GM21619 (cell line): Measurements from ENCODE around the gene GPER1.
"Not testable (repeated sequence)": the region's sequence is repeated elsewhere in the genome, so short reads cannot be mapped to it uniquely, and the experiment has no call there.

ENCODE experiments used
- ATAC-seq: cut with Tn5 transposase; IDR thresholded peaks from one replicate; pipeline ENCODE4 v1.9.1; 2021; ENCODE audit not compliant: unreplicated experiment

Gene GPER1

DNA sequence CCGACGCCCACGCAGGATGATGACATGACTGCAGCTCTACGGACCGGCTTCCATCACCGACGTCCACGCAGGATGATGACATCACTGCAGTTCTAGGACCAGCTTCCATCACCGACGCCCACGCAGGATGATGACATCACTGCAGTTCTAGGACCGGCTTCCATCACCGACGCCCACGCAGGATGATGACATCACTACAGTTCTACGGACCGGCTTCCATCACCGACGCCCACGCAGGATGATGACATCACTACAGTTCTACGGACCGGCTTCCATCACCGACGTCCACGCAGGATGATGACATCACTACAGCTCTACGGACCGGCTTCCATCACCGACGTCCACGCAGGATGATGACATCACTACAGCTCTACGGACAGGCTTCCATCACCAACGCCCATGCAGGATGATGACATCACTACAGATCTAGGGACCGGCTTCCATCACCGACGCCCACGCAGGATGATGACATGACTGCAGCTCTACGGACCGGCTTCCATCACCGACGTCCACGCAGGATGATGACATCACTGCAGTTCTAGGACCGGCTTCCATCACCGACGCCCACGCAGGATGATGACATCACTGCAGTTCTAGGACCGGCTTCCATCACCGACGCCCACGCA lies 28.6 kb downstream of the GPER1 start:
- not testable (repeated sequence) for ATAC-seq

DNA sequence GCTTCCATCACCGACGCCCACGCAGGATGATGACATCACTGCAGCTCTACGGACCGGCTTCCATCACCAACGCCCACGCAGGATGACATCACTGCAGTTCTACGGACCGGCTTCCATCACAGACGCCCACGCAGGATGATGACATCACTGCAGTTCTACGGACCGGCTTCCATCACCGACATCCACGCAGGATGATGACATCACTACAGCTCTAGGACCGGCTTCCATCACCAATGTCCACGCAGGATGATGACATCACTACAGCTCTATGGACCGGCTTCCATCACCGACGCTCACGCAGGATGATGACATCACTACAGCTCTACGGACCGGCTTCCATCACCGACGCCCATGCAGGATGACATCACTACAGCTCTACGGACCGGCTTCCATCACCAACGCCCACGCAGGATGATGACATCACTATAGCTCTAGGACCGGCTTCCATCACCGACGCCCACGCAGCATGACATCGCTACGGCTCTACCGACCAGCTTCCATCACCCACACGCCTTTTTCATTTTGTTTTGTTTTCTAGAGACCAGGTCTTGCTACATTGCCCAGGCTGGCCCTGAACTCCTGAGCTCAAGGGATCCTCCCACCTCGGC lies 29.5 kb downstream of the GPER1 start:
- no peak for ATAC-seq

DNA sequence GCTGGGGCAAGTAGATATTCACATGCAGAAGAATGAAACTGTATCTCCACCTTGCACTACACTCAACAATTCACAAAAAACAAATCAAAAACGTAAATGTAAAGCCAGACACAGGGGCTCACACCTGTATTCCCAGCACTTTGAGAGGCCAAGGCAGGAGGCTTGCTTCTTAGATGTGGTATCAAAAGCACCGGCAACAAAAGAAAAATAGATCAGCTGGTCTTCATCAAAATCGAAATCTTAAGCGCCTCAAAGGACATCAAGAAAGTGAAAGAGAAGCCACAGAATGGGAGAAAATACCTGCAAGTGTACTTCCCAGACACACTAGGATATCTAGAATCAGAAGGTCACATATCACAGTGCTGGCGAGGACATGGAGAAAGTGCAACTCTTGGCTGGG lies 31.3 kb downstream of the GPER1 start:
- ATAC-seq, result no peak

DNA sequence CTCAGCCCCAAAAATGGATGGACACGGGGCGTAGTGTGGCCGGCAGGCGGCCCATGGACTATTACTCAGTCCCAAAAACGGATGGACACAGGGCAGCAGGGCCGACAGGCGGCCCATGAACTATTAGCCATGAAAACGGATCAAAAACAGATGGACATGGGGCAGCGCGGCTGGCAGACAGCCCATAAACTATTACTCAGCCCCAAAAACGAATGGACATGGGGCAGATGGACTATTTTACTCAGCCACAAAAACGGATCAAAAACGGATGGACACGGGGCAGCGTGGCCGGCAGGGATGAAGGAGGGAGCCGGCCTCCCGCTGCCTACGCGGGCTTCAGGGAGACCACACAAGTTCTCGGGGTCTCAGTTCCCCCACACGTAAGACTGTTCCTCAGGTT lies 32.9 kb downstream of the GPER1 start:
- no peak for ATAC-seq

GRCh38 chr7:1121476-1121875 lies 33.6 kb downstream of the GPER1 start:
- ATAC-seq, result no peak

GRCh38 chr7:1121886-1122831 lies 34.2 kb downstream of the GPER1 start:
- ATAC-seq, result no peak

GRCh38 chr7:1122832-1123501 lies 35.1 kb downstream of the GPER1 start:
- ATAC-seq, result no peak

- ATAC-seq, result no peak
Measured at GRCh38 chr7:1123715-1124114, 35.8 kb downstream of the GPER1 start.

DNA sequence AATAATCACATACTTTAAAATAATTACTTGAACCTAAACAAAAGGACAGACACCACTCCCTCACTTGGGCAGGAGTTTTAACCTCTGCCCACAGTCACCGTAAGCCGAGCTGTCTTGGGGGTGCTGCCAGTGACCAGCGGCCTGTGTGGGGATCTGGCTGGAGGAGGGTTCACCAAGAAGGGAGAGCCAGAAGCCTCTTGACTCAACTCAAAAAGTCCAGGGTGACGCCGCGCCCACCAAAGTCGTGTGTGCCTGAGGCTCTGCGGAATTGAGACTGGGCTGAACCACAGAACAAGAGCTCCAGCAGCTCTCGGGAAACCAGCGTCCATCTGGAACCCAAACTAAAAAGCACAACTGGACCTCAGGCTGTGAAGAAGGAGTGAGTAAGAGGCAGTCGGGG lies 36.3 kb downstream of the GPER1 start:
- no peak for ATAC-seq

- ATAC-seq, result no peak
Measured at GRCh38 chr7:1124816-1125602, 37.1 kb downstream of the GPER1 start.

DNA sequence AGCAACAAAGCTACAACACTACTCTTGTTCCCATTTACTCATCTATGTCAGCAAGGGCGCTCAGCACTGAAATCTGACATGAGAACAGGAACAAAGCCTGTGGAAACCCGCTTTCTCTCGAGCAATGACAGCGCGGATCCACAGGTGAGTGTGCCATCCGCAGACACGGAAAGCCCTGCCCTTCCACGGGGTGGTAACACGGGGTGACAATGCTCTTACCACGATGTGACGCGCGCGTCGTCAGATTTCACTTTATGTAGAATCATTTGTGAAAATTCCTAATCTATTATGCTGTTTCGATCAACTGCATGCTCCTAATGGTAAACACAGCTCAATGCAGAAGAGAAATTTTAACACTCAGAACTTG lies 37.7 kb downstream of the GPER1 start:
- ATAC-seq, result no peak

DNA sequence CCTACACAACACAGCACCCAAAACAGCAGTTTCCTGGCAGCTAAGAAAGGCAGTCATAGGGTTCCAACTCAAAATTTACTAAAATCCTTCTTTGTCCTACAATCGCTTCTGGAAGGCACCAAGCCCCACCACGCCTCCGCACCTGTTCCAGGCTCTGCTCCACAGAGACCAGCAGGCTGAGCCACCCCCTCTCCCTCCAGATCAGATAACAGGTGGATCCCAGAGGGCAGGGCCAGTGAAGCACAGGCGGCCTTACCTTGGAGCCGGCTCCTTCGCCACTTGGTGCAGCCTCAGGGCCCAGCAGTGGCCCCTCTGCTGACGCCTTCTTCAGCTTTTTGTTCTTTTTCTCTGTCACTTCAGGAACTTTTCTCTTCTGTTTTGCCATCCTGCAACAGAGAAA lies 39.1 kb downstream of the GPER1 start:
- no peak for ATAC-seq

- no peak for ATAC-seq
Measured at GRCh38 chr7:1129431-1129830, 41.5 kb downstream of the GPER1 start.

DNA sequence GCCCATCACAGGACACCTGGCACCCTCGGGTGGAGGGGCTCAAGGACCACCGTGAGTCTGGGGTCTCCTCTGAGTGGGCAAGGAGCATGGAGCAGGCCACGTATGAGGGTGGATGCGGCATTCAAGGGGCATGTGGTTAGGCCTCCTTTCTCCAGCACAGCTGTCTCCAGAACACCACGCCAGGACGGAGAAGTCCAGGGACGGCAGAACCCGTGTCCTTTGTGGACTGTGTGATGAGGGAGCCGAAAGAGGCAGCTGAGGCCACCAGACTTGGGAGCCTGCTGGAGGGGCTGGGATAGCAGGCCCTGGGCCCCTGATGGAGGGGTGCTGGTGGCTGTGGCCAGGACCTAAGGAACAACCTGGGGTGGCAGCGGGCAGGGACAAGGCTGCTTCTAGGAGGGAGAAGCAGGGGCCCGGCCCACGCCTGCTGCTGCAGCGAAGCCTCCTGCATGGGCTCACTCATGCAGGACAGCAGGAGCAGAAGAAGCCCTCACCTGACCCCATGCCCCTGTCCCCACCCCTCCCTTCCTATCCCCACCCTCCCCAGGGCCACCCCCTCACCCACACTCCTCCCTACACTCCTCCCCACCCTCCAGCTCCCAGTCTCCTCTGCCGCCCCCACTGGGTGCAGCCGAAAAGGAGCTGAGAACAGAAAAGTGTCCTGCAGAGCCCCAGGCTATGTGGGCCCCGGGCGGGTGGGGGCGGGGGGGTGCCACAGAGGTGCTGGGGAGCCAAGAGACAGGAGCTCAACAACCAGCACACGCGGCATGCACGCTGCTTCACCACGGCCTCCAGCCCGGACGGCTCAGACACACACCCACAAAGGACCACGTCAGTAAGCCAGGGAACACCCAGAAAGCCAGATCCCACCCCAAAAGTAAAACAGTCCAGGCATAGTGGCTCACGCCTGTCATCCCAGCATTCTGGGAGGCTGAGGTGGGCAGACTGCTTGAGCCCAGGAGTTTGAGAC lies 42.4 kb downstream of the GPER1 start:
- ATAC-seq, result no peak

DNA sequence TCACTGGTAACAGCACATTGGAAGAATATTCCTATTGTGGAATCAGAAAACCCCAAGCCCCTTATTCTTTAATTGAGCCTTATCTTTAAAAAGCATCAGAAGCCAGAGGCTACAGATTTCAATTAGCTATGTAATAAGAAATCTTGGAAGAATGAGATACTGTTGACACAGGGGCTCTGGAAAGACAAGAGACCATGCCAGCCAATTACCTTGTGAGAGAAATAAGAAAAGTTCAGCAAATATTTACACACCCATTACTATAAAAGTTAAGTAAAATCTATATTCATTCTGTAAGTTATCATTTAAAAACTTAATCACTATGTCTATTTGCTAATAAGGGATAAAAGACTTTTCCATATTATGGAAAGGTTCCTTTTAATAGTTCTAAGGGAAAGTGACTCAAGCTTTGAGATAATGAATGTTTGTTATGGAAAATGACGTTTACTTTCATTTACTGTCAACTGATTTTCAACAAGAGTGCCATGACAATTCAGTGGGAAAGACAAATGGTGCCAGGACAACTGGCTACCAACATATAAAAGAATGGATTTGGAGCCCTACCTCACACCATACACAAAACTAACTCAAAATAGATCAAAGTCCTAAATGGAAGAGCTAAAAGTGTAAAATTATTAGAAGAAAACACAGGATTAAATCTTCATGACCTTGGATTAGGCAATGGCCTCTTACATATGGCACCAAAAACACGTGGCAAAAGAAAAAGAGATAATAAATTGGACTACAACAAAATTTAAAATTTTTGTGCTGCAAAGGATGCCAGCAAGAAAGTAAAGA lies 43.8 kb downstream of the GPER1 start:
- no peak for ATAC-seq

DNA sequence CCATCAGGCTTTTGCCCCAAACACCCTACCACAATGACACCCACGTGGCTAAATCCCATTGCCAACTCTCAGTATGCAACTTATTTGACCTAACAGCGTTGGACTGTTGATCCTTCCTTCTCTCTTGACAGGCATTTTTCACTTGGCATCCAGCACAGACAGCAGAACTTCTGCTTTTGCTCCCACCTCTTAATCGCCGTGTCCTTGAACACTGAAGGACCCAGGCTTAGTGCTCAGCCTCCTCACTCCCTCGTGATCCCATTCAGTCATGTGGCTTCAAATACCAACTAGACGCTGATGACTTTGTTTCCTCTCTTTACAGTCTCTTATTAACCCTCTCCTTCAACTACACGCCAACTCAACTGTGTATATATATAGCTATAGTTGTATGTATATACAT lies 47.0 kb downstream of the GPER1 start:
- ATAC-seq, result no peak

GRCh38 chr7:1136841-1137516 lies 49.1 kb downstream of the GPER1 start:
- no peak for ATAC-seq

GRCh38 chr7:1137517-1138167 lies 49.7 kb downstream of the GPER1 start:
- ATAC-seq, result peak; percentile 45
